ENCODE measurements around the gene PEA15. TPM values are rescaled to one million over a fixed set of nuclear protein-coding genes. Genes with fewer than 3 reads are reported as not detected.
A peak's percentile ranks its signal among the peaks of the same experiment; 100 is the strongest.

The PEA15 gene
- total and polyA plus RNA-seq, 2 experiments from 2014 or later: 93.2 to 112 TPM

- no peak for TF ChIP-seq CTCF (IDR thresholded peaks at IDR 0.05; ENCODE audit: low read depth, low read length)
- Histone ChIP-seq H3K4me3 (peak overlapping the region; percentile 81), H3K27me3 (no peaks in the 10 kb centered on the region), H3K9me3 (ENCODE audit: low read depth) (no peaks in the 10 kb centered on the region), H3K4me1 (ENCODE audit: low read depth) (peaks cover 32% of the 10 kb centered on the region), H3K36me3 (no peaks in the 10 kb centered on the region), H3K27ac (peak overlapping the region; percentile 98)
- peak; percentile 39 to 92 for DNase-seq (ENCODE audit: low read depth in 1 of 2, low spot score in 1 of 2)
These were observed 55.5 kb downstream of the PEA15 start for GRCh38 chr1:160260406-160261382.

GRCh38 chr1:160261556-160261892 lies 56.3 kb downstream of the PEA15 start:
- Histone ChIP-seq H3K36me3 (no peaks in the 10 kb centered on the region), H3K27ac (peak overlapping the region; percentile 98), H3K9me3 (ENCODE audit: low read depth) (no peaks in the 10 kb centered on the region), H3K4me1 (ENCODE audit: low read depth) (peaks cover 26% of the 10 kb centered on the region), H3K27me3 (no peaks in the 10 kb centered on the region), H3K4me3 (peak overlapping the region; percentile 81)
- TF ChIP-seq CTCF (IDR thresholded peaks at IDR 0.05; ENCODE audit: low read depth, low read length): no peak
- DNase-seq (ENCODE audit: low read depth in 1 of 2, low spot score in 1 of 2): peak; percentile 48 to 75

GRCh38 chr1:160261893-160262794 lies 57.0 kb downstream of the PEA15 start, which contains the start of gene DCAF8:
DCAF8 (minus strand) TSS chr1:160262549; CDS start chr1:160244008, 18,541 bp downstream.
- no peaks in the 10 kb centered on the region for H3K27me3 ChIP-seq
- no peak for TF ChIP-seq CTCF (IDR thresholded peaks at IDR 0.05; ENCODE audit: low read depth, low read length)

GRCh38 chr1:160264795-160265307 lies 59.7 kb downstream of the PEA15 start:
- H3K27me3 ChIP-seq: no peaks in the 10 kb centered on the region
- no peak overlapping the region for H3K4me3 ChIP-seq
- H3K27ac ChIP-seq: no peak overlapping the region
- H3K36me3 ChIP-seq: no peaks in the 10 kb centered on the region
- DNase-seq (ENCODE audit: low read depth in 1 of 2, low spot score in 1 of 2): no peak
- no peak for TF ChIP-seq CTCF (IDR thresholded peaks at IDR 0.05; ENCODE audit: low read depth, low read length)
- H3K4me1 ChIP-seq (ENCODE audit: low read depth): peaks cover 14% of the 10 kb centered on the region
- H3K9me3 ChIP-seq (ENCODE audit: low read depth): no peaks in the 10 kb centered on the region

More at GRCh38 chr1:160261893-160262794, 57.0 kb downstream of the PEA15 start, which contains the start of gene DCAF8:
- Histone ChIP-seq H3K4me3 (peak within 1 kb of the TSS; percentile 81), H3K27ac (peak within 1 kb of the TSS; percentile 98), H3K4me1 (ENCODE audit: low read depth) (peaks cover 20% of the 10 kb centered on the region), H3K9me3 (ENCODE audit: low read depth) (no peaks in the 10 kb centered on the region), H3K36me3 (no peaks in the 10 kb centered on the region)
- peak; percentile 98 to 100 for DNase-seq (ENCODE audit: low read depth in 1 of 2, low spot score in 1 of 2)

Other genes starting within 250 kb of the PEA15 start
- gene PIGM, start 173.4 kb upstream of the PEA15 start, total RNA-seq: 3.7 and 4.7 TPM in 2 replicates
- 4.9 and 5.9 TPM in 2 replicates for gene PIGM, start 173.4 kb upstream of the PEA15 start, polyA plus RNA-seq
- gene KCNJ10, start 135.2 kb upstream of the PEA15 start, total RNA-seq: 0.11 and 0.42 TPM in 2 replicates
- gene KCNJ10, start 135.2 kb upstream of the PEA15 start, polyA plus RNA-seq: 0.35 and 0.54 TPM in 2 replicates
- gene KCNJ9, start 123.8 kb upstream of the PEA15 start, total RNA-seq: 0.03 and 0.11 TPM in 2 replicates
- 0.09 TPM in 1 of 2 replicates, not detected in the other for gene KCNJ9, start 123.8 kb upstream of the PEA15 start, polyA plus RNA-seq
- 23.0 and 29.1 TPM in 2 replicates for gene IGSF8, start 106.8 kb upstream of the PEA15 start, total RNA-seq
- gene IGSF8, start 106.8 kb upstream of the PEA15 start, polyA plus RNA-seq: 21.1 and 32.2 TPM in 2 replicates
- 19.3 and 40.9 TPM in 2 replicates for gene ATP1A2, start 89.6 kb upstream of the PEA15 start, total RNA-seq
- gene ATP1A2, start 89.6 kb upstream of the PEA15 start, polyA plus RNA-seq: 11.3 and 14.2 TPM in 2 replicates
- gene ATP1A4, start 53.8 kb upstream of the PEA15 start, total RNA-seq: 0.57 TPM in 1 of 2 replicates, not detected in the other
- 0.16 and 0.21 TPM in 2 replicates for gene ATP1A4, start 53.8 kb upstream of the PEA15 start, polyA plus RNA-seq
- 21.4 and 28.3 TPM in 2 replicates for gene CASQ1, start 14.8 kb upstream of the PEA15 start, total RNA-seq
- 22.5 and 23.6 TPM in 2 replicates for gene CASQ1, start 14.8 kb upstream of the PEA15 start, polyA plus RNA-seq
- 122 and 210 TPM in 2 replicates for gene DCAF8, start 57.2 kb downstream of the PEA15 start, total RNA-seq
- gene DCAF8, start 57.2 kb downstream of the PEA15 start, polyA plus RNA-seq: 151 and 176 TPM in 2 replicates
- 129 and 172 TPM in 2 replicates for gene PEX19, start 79.7 kb downstream of the PEA15 start, total RNA-seq
- gene PEX19, start 79.7 kb downstream of the PEA15 start, polyA plus RNA-seq: 82.5 and 125 TPM in 2 replicates
- gene COPA, start 137.9 kb downstream of the PEA15 start, total RNA-seq: 115 and 129 TPM in 2 replicates
- 139 and 157 TPM in 2 replicates for gene COPA, start 137.9 kb downstream of the PEA15 start, polyA plus RNA-seq
- gene NCSTN, start 138.0 kb downstream of the PEA15 start, total RNA-seq: 55.4 and 65.8 TPM in 2 replicates
- gene NCSTN, start 138.0 kb downstream of the PEA15 start, polyA plus RNA-seq: 97.8 and 113 TPM in 2 replicates
- gene NHLH1, start 161.7 kb downstream of the PEA15 start, total RNA-seq: 0.11 and 0.12 TPM in 2 replicates
- 1.6 TPM in 1 of 2 replicates, not detected in the other for gene NHLH1, start 161.7 kb downstream of the PEA15 start, polyA plus RNA-seq
- gene VANGL2, start 195.2 kb downstream of the PEA15 start, total RNA-seq: 14.1 and 24.6 TPM in 2 replicates
- 15.2 and 22.0 TPM in 2 replicates for gene VANGL2, start 195.2 kb downstream of the PEA15 start, polyA plus RNA-seq

Measured in cardiac muscle cell (in vitro differentiated cells and primary cell).